Thyroid gland (tissue), 4 donors: ENCODE results near the gene RNF186. TPM values are rescaled to one million over a fixed set of nuclear protein-coding genes. Genes with fewer than 3 reads are reported as not detected.

ENCODE experiments used
- DNase-seq, 2 donors: peaks; one replicate each; pipeline ENCODE4 v3.0.0-alpha.2; 2019
- H3K27ac ChIP-seq, 3 donors: fragments of 200-600 bp; sonication (generic); 1 replicate in 2 of 3; 2 replicates in 1 of 3; pipeline ENCODE4 v1.5.1; 2016 to 2019; ENCODE audit warnings: mild to moderate bottlenecking in 1 of 3, moderate library complexity in 1 of 3
- H3K27me3 ChIP-seq: fragments of 200-600 bp; sonication (generic); one replicate; pipeline ENCODE4 v1.5.1; 2019
- H3K36me3 ChIP-seq, 2 donors: fragments of 200-600 bp; sonication (generic); one replicate each; pipeline ENCODE4 v1.5.1; 2016 to 2019
- H3K4me1 ChIP-seq, 2 donors: fragments of 200-600 bp; sonication (generic); one replicate each; pipeline ENCODE4 v1.5.1; 2017 to 2019
- H3K4me3 ChIP-seq, 3 donors: fragments of 200-600 bp; sonication (generic); replicated peaks in 1 of 3; 1 replicate in 2 of 3; 2 replicates in 1 of 3; pipeline ENCODE4 v1.5.1; 2016; ENCODE audit warnings: mild to moderate bottlenecking in 1 of 3
- H3K9me3 ChIP-seq: fragments of 200-600 bp; sonication (generic); one replicate; pipeline ENCODE4 v1.5.1; 2017
- POLR2A ChIP-seq, 2 donors: fragments of 450-650 bp; IDR thresholded peaks; one replicate each; pipeline ENCODE4 v1.6.1; 2017; ENCODE audit warnings: antibody characterized with exemption in 2 of 2, mild to moderate bottlenecking in 2 of 2, moderate library complexity in 1 of 2
- WGBS, 2 donors: methylation state at CpG; one replicate each; pipeline ENCODE4 v1.1.5; 2017; 5-methylcytosine and 5-hydroxymethylcytosine counted together
- intact Hi-C: fragments of 100-400 bp; cut with DNase I; formaldehyde crosslinking; loops from one replicate; pipeline ENCODE4 v1.15.1; 2023
- total RNA-seq, 4 donors: library from RNA; depleted of rRNA; stranded (reverse); fragments of >200 nt; gene quantifications; one replicate each; pipeline ENCODE4 v1.2.3, GENCODE V29; 2016
- TF ChIP-seq, protein P1 (sequence below), 6 experiments: fragments of 200-600 bp in 3 of 6; fragments of 450-650 bp in 3 of 6; sonication (generic) in 3 of 6; IDR thresholded peaks; one replicate each; pipeline ENCODE4 v1.5.1; 2016 to 2019; ENCODE audit warnings: antibody characterized with exemption in 6 of 6, mild to moderate bottlenecking in 2 of 6, inconsistent platforms in 1 of 6, moderate library complexity in 1 of 6

RNF186 gene
- total RNA-seq, 4 donors from 2014 or later: not detected

DNA sequence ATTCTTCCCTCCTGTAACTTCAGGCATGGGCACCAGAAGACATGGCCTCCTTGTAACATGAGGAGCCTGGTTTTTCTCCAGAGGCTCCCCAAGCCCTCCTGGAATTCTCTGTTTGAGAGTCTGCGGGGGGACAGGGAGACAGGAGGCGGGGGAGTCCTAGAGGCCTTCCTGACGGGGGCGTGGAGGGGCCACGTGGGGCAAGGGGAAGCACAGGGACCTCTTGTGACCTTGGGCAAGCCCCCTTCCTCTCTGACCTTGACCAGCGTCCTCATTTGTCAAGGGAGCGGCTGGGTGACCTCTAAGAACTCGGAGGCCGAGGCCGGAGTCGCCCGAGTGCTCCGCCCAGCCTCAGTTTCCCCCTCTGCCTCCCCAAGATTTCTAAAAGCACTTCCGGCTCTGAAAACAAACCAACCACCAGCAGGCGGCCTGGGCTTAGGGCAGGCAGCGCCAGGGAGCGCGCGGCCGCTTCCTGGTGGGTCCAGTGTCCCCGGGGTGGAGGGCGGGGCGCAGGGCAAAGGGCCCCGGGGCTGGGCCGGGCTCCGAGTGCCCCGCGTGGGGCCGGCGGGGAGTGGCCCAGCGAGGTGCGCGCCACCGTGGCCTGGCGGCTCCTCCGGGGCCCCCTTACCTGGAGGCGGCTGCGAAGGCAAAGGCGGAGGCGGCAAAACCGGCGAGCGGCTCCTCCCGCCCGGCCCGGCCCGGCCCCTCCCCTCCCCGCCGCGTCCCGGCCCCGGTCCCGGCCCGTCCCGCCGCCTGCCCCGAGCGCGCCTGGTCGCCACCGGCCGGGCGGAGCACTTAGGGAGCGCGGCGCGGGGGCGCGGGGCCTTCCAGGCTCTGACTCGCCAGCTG is 15.6 kb downstream of the RNF186 start, which contains the start of gene TMCO4:
Gene TMCO4 (minus strand): TSS at position 687 of the 846 bp plus-strand sequence. CDS start 19,158 bp downstream, outside the sequence.
- DNase-seq: peak; percentile 75 to 82
- Histone ChIP-seq H3K4me3 (peak within 1 kb of the TSS; percentile 38 to 65 (median 56)), H3K9me3 (no peaks in the 10 kb centered on the region), H3K4me1 (peaks cover 15% of the 10 kb centered on the region in 2 donors), H3K27ac (peak within 1 kb of the TSS; percentile 87 to 97 (median 93)), H3K27me3 (no peaks in the 10 kb centered on the region), H3K36me3 (no peaks in the 10 kb centered on the region)
- TF ChIP-seq, protein P1, sequence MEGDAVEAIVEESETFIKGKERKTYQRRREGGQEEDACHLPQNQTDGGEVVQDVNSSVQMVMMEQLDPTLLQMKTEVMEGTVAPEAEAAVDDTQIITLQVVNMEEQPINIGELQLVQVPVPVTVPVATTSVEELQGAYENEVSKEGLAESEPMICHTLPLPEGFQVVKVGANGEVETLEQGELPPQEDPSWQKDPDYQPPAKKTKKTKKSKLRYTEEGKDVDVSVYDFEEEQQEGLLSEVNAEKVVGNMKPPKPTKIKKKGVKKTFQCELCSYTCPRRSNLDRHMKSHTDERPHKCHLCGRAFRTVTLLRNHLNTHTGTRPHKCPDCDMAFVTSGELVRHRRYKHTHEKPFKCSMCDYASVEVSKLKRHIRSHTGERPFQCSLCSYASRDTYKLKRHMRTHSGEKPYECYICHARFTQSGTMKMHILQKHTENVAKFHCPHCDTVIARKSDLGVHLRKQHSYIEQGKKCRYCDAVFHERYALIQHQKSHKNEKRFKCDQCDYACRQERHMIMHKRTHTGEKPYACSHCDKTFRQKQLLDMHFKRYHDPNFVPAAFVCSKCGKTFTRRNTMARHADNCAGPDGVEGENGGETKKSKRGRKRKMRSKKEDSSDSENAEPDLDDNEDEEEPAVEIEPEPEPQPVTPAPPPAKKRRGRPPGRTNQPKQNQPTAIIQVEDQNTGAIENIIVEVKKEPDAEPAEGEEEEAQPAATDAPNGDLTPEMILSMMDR (IDR thresholded peaks at IDR 0.05): peak in 5 of 6 experiments; percentile 30 to 53 (median 37)
- TF ChIP-seq POLR2A (IDR thresholded peaks at IDR 0.05): peak in 1 of 2 donors; percentile 54
- intact Hi-C loops: loop anchor here (10.0 kb wide), 1 partner anchor 85 kb away; the partner anchor contains the start of gene OTUD3
- 21 to 23% methylated on average over 4 to 6 of the region's 70 CpGs for WGBS, 2 donors

DNA sequence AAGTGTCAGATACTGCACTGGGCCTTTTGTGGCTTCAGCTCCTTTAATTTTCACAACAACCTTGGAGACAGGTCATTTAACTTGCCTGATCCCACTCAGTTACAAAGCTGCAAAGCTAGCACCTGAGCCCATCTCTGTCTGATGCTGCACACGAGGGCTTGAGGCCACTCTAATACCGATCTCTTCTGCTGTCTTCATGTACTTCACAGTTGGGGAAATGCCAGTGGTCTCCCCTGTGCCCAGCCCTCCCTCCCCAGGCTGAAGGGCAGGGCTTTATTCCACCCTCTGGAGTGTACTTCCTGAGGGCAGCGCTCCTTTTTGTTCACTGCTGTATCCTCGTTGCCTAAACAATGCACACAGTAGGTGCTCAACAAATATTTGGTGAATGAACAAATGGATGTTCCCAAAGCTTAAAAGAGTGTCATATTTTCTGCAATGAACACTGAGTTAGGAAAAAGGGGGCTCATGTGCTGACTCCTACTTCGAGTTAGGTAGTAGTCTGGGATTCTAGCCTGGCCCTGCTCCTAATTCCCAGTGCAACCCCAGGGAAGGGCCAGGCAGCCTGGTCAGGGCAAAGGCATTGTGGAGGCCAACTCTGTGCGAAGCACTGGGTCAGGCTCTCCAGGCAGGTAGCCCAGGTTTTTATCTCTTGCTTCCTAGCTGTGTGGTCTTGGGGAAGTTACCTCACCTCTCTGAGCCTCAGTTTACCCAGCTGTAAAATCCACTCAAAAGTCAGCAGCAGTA is 16.4 kb downstream of the RNF186 start:
- peaks cover 15% of the 10 kb centered on the region in 2 donors for H3K4me1 ChIP-seq
- TF ChIP-seq, protein P1 (IDR thresholded peaks at IDR 0.05): no peak
- no peak for TF ChIP-seq POLR2A (IDR thresholded peaks at IDR 0.05)
- peak; percentile 23 to 34 for DNase-seq
- intact Hi-C loops: loop anchor here (10.0 kb wide), 1 partner anchor 86 kb away; the partner anchor contains the start of gene OTUD3
- peak overlapping the region; percentile 87 to 97 (median 93) for H3K27ac ChIP-seq
- H3K36me3 ChIP-seq: no peaks in the 10 kb centered on the region
- 46 to 59% methylated on average over 5 to 6 of the region's 6 CpGs for WGBS, 2 donors
- H3K27me3 ChIP-seq: no peaks in the 10 kb centered on the region
- H3K9me3 ChIP-seq: no peaks in the 10 kb centered on the region
- peak overlapping the region in 2 of 3 donors; percentile 56 to 65 for H3K4me3 ChIP-seq

DNA sequence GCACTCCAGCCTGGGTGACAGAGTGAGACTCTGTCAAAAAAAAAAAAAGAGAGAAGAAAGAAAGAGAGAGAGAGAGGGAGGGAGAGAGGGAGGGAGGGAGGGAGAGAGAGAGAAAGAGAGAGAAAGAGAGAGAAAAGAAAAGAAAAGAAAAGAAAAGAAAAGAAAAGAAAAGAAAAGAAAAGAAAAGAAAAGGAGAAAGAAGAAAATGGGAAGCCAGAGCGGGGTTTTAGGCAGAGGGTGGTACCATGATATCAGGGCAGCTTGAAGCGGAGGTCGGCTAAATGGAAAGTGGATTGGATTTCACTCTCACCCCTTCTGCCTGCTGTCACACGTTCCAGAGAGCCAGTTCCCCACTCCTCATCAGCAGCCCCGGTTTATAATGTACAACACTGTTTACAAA is 17.3 kb downstream of the RNF186 start:
- WGBS, 2 donors: 81 to 86% methylated on average over 5 of the region's 5 CpGs
- TF ChIP-seq, protein P1 (IDR thresholded peaks at IDR 0.05): no peak
- no peak for TF ChIP-seq POLR2A (IDR thresholded peaks at IDR 0.05)
- Histone ChIP-seq H3K4me3 (no peak overlapping the region), H3K36me3 (peaks cover 0 to 6% of the 10 kb centered on the region in 2 donors), H3K27me3 (no peaks in the 10 kb centered on the region), H3K27ac (no peak overlapping the region), H3K9me3 (no peaks in the 10 kb centered on the region), H3K4me1 (peaks cover 15% of the 10 kb centered on the region in 2 donors)
- intact Hi-C loops: loop anchor here (10.0 kb wide), 1 partner anchor 87 kb away; the partner anchor contains the start of gene OTUD3
- DNase-seq: no peak

DNA sequence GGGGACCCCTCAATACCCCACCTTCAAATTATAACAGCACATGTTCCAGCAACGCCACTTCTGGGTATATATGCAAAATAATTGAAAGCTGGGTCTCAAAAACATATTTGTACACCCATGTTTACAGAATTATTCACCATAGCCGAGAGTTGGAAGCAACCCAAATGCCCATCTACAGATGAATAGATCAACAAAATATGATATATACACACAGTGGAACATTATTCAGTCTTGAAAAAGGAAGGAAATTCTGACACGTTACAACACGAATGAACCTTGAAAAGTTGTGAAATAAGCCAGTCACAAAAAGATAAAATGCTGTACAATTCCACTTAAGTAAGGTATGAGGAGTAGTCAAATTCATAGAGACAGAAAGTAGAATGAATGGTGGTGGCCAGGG is 20.5 kb downstream of the RNF186 start:
- H3K9me3 ChIP-seq: no peaks in the 10 kb centered on the region
- H3K4me3 ChIP-seq: no peak overlapping the region
- TF ChIP-seq, protein P1 (IDR thresholded peaks at IDR 0.05): no peak
- TF ChIP-seq POLR2A (IDR thresholded peaks at IDR 0.05): no peak
- intact Hi-C loops: loop anchor here (10.0 kb wide), 1 partner anchor 90 kb away; the partner anchor contains the start of gene OTUD3
- peaks cover 11 to 12% of the 10 kb centered on the region in 2 donors for H3K4me1 ChIP-seq
- 93 to 94% methylated on average over 4 of the region's 4 CpGs for WGBS, 2 donors
- H3K27ac ChIP-seq: no peak overlapping the region
- no peak for DNase-seq
- H3K36me3 ChIP-seq: peaks cover 0 to 6% of the 10 kb centered on the region in 2 donors
- no peaks in the 10 kb centered on the region for H3K27me3 ChIP-seq
